H9 (cell line): Measurements from ENCODE around the gene WDR27. TPM values are rescaled to one million over a fixed set of nuclear protein-coding genes. Genes with fewer than 3 reads are reported as not detected.

Experiments used
- DNase-seq: peaks from one replicate; pipeline ENCODE4 v3.0.0-alpha.2; 2017
- H2AFZ ChIP-seq: one replicate; pipeline ENCODE4 v1.6.1; 2013; ENCODE audit warnings: mild to moderate bottlenecking, low read length, control low read depth, moderate library complexity
- H2AK5ac ChIP-seq: 2 replicates; pipeline ENCODE4 v1.6.1; 2013; ENCODE audit warnings: low read length, control low read depth, mixed read lengths; ENCODE audit not compliant: insufficient read length
- H2BK120ac ChIP-seq: one replicate; pipeline ENCODE4 v1.6.1; 2013; ENCODE audit warnings: low read depth, mild to moderate bottlenecking, low read length, control low read depth, inconsistent platforms; ENCODE audit not compliant: poor library complexity, severe bottlenecking
- H2BK12ac ChIP-seq: 2 replicates; pipeline ENCODE4 v1.6.1; 2013; ENCODE audit warnings: low read length, control low read depth, mixed read lengths, low read depth; ENCODE audit not compliant: insufficient read length
- H2BK15ac ChIP-seq: 2 replicates; pipeline ENCODE4 v1.6.1; 2013; ENCODE audit warnings: low read depth, low read length, control low read depth
- H2BK20ac ChIP-seq: one replicate; pipeline ENCODE4 v1.6.1; 2013; ENCODE audit warnings: low read depth, mild to moderate bottlenecking, low read length, control low read depth, inconsistent platforms; ENCODE audit not compliant: poor library complexity, severe bottlenecking
- H2BK5ac ChIP-seq: 2 replicates; pipeline ENCODE4 v1.6.1; 2013; ENCODE audit warnings: low read length, control low read depth, mixed read lengths; ENCODE audit not compliant: insufficient read length
- H3K14ac ChIP-seq: 2 replicates; pipeline ENCODE4 v1.6.1; 2013; ENCODE audit warnings: low read length, control low read depth; ENCODE audit not compliant: insufficient read depth
- H3K18ac ChIP-seq: 2 replicates; pipeline ENCODE4 v1.6.1; 2013; ENCODE audit warnings: low read depth, mild to moderate bottlenecking, mixed read lengths, low read length, control low read depth; ENCODE audit not compliant: insufficient read length
- H3K23ac ChIP-seq: 2 replicates; pipeline ENCODE4 v1.6.1; 2013; ENCODE audit warnings: low read length, control low read depth, mixed read lengths, low read depth; ENCODE audit not compliant: insufficient read length
- H3K23me2 ChIP-seq: 2 replicates; pipeline ENCODE4 v1.6.1; 2013; ENCODE audit warnings: low read depth, mild to moderate bottlenecking, mixed read lengths, low read length, control low read depth; ENCODE audit not compliant: insufficient read length, poor library complexity, severe bottlenecking
- H3K27ac ChIP-seq: 2 replicates; pipeline ENCODE4 v1.5.1; 2013; ENCODE audit warnings: low read length, control low read depth, mixed read lengths, low read depth; ENCODE audit not compliant: insufficient read length
- H3K27me3 ChIP-seq: 2 replicates; pipeline ENCODE4 v1.6.1; 2013; ENCODE audit warnings: low read length, control low read depth, inconsistent platforms; ENCODE audit not compliant: insufficient read depth
- H3K4ac ChIP-seq: 2 replicates; pipeline ENCODE4 v1.6.1; 2013; ENCODE audit warnings: low read depth, mild to moderate bottlenecking, control low read depth, inconsistent platforms, low read length, moderate library complexity
- H3K4me1 ChIP-seq: 2 replicates; pipeline ENCODE4 v1.6.1; 2013; ENCODE audit warnings: low read length, control low read depth, inconsistent platforms; ENCODE audit not compliant: insufficient read depth
- H3K4me2 ChIP-seq: 2 replicates; pipeline ENCODE4 v1.6.1; 2013; ENCODE audit warnings: low read length, control low read depth, mixed read lengths; ENCODE audit not compliant: insufficient read length, insufficient read depth
- H3K56ac ChIP-seq: 2 replicates; pipeline ENCODE4 v1.6.1; 2013; ENCODE audit warnings: low read depth, mild to moderate bottlenecking, mixed read lengths, low read length, control low read depth; ENCODE audit not compliant: insufficient read length
- H3K79me1 ChIP-seq: 2 replicates; pipeline ENCODE4 v1.6.1; 2013; ENCODE audit warnings: low read depth, mild to moderate bottlenecking, moderate library complexity, low read length, control low read depth, inconsistent platforms; ENCODE audit not compliant: insufficient read depth, poor library complexity, severe bottlenecking
- H3K79me2 ChIP-seq: 2 replicates; pipeline ENCODE4 v1.6.1; 2013; ENCODE audit warnings: low read length, control low read depth, inconsistent platforms; ENCODE audit not compliant: insufficient read depth
- H3K9ac ChIP-seq: 2 replicates; pipeline ENCODE4 v1.6.1; 2013; ENCODE audit warnings: low read length, control low read depth, mixed read lengths; ENCODE audit not compliant: insufficient read length; ENCODE audit errors: extremely low read depth
- H3K9me3 ChIP-seq: one replicate; pipeline ENCODE4 v1.6.1; 2013; ENCODE audit warnings: low read depth, low read length, inconsistent platforms; ENCODE audit not compliant: control insufficient read depth
- H3T11ph ChIP-seq: one replicate; pipeline ENCODE4 v1.6.1; 2013; ENCODE audit warnings: mild to moderate bottlenecking, low read length, control low read depth, inconsistent platforms
- H4K20me1 ChIP-seq: one replicate; pipeline ENCODE4 v1.6.1; 2013; ENCODE audit not compliant: control insufficient read depth, insufficient read length, insufficient read depth
- H4K5ac ChIP-seq: 2 replicates; pipeline ENCODE4 v1.6.1; 2013; ENCODE audit warnings: low read depth, mild to moderate bottlenecking, mixed read lengths, low read length, control low read depth; ENCODE audit not compliant: insufficient read length
- H4K8ac ChIP-seq: replicated peaks from 2 replicates; pipeline ENCODE4 v1.6.1; 2013; ENCODE audit warnings: low read length, control low read depth, mixed read lengths, low read depth; ENCODE audit not compliant: insufficient read length
- H4K91ac ChIP-seq: 2 replicates; pipeline ENCODE4 v1.6.1; 2013; ENCODE audit warnings: low read depth, mild to moderate bottlenecking, moderate library complexity, mixed read lengths, low read length, control low read depth; ENCODE audit not compliant: insufficient read length
- H3K27ac Mint-ChIP-seq, 3 experiments: 2 replicates in 2 of 3; 3 replicates in 1 of 3; pipeline ENCODE4 v1.8.0; 2020 to 2021; ENCODE audit warnings: mixed read lengths in 3 of 3, mild to moderate bottlenecking in 1 of 3, moderate library complexity in 1 of 3
- H3K27me3 Mint-ChIP-seq: 2 replicates; pipeline ENCODE4 v1.8.0; 2021; ENCODE audit warnings: low read depth, mild to moderate bottlenecking, moderate library complexity, mixed read lengths
- H3K36me3 Mint-ChIP-seq, 3 experiments: 2 replicates in 2 of 3; 3 replicates in 1 of 3; pipeline ENCODE4 v1.8.0; 2020 to 2021; ENCODE audit warnings: low read depth in 3 of 3, mixed read lengths in 3 of 3; ENCODE audit not compliant: insufficient read depth in 1 of 3
- H3K4me1 Mint-ChIP-seq, 2 experiments: 2 replicates each; pipeline ENCODE4 v1.8.0; 2020; ENCODE audit warnings: mixed read lengths in 2 of 2
- H3K4me3 Mint-ChIP-seq, 2 experiments: 2 replicates in 1 of 2; 3 replicates in 1 of 2; pipeline ENCODE4 v1.8.0; 2020 to 2021; ENCODE audit warnings: mild to moderate bottlenecking in 2 of 2, mixed read lengths in 2 of 2, moderate library complexity in 1 of 2
- H3K9me3 Mint-ChIP-seq, 2 experiments: 2 replicates in 1 of 2; 3 replicates in 1 of 2; pipeline ENCODE4 v1.8.0; 2020; ENCODE audit warnings: mild to moderate bottlenecking in 2 of 2, mixed read lengths in 2 of 2, moderate library complexity in 1 of 2
- WGBS: extraction: QIAGEN DNeasy Blood & Tissue Kit; methylation state at CpG from one replicate; pipeline ENCODE4 v1.1.7; 2013; ENCODE audit warnings: missing lambda C conversion rate, low lambda C conversion rate, mixed read lengths; ENCODE audit not compliant: insufficient read length; ENCODE audit errors: extremely low coverage; 5-methylcytosine and 5-hydroxymethylcytosine counted together
- total RNA-seq: library from RNA; stranded (reverse); gene quantifications from 2 replicates; pipeline ENCODE4 v1.2.1, GENCODE V29; 2021
- TF ChIP-seq, protein P1 (sequence below): fragments of 200-600 bp; sonication (generic); conservative IDR thresholded peaks from 3 replicates; pipeline ENCODE4 v1.8.0; 2021; ENCODE audit warnings: antibody characterized with exemption, mild to moderate bottlenecking

The WDR27 gene
- total RNA-seq, 1 experiment from 2014 or later: 48.7 TPM

DNA sequence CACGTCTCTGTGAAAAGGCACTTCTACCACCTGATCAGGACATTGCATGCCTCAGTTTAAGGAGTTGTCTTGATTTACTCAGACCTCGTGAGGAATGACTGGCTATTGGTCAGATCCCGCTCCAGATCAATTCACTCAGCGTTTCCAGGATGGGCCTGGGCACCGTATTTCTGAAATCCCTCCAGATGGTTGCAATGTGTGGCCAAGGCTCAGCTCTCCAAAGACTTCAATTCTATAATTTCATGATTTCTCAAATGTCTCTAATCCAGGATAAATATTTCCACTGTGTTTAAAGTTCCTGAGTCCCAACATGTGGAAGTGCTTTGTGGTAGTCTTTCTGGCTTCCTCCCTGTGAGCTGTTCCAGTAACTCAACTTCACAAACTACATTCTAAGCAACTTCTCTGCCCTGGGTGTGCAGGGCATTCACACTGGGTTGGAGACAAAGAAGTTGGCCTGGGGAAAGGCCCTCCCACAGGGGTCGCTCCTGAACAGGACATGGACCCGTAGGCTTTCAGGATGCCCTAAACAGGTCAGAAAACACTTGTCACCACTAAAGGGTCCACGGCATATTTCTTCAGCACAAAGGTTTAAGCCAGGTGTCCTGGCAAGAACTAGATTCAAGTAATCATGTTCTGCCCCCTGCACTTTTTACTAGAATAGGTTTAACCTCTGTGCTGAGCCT is 212.1 kb downstream of the WDR27 start:
- peaks cover 0 to 6% of the 10 kb centered on the region in 2 experiments; a peak in 1 of 4 replicates for H3K4me1 Mint-ChIP-seq
- no peak overlapping the region for H2BK20ac ChIP-seq
- no peak overlapping the region for H3K56ac ChIP-seq
- H3K4me1 ChIP-seq: no peaks in the 10 kb centered on the region
- no peak overlapping the region for H2BK15ac ChIP-seq
- no peak for DNase-seq
- no peak overlapping the region for H4K91ac ChIP-seq
- no peak overlapping the region for H2AFZ ChIP-seq
- no peak overlapping the region for H2BK5ac ChIP-seq
- H3K9ac ChIP-seq: no peak overlapping the region
- TF ChIP-seq, protein P1, sequence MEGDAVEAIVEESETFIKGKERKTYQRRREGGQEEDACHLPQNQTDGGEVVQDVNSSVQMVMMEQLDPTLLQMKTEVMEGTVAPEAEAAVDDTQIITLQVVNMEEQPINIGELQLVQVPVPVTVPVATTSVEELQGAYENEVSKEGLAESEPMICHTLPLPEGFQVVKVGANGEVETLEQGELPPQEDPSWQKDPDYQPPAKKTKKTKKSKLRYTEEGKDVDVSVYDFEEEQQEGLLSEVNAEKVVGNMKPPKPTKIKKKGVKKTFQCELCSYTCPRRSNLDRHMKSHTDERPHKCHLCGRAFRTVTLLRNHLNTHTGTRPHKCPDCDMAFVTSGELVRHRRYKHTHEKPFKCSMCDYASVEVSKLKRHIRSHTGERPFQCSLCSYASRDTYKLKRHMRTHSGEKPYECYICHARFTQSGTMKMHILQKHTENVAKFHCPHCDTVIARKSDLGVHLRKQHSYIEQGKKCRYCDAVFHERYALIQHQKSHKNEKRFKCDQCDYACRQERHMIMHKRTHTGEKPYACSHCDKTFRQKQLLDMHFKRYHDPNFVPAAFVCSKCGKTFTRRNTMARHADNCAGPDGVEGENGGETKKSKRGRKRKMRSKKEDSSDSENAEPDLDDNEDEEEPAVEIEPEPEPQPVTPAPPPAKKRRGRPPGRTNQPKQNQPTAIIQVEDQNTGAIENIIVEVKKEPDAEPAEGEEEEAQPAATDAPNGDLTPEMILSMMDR: peak; percentile 30; the same call in 2 of the 3 replicates
- no peak overlapping the region for H3K18ac ChIP-seq
- H2BK12ac ChIP-seq: no peak overlapping the region
- H2BK120ac ChIP-seq: no peak overlapping the region
- H3K14ac ChIP-seq: no peak overlapping the region
- H3K4me3 Mint-ChIP-seq: no peak overlapping the region
- H3K9me3 ChIP-seq: no peaks in the 10 kb centered on the region
- no peak overlapping the region for H3K23ac ChIP-seq
- H3K4ac ChIP-seq: no peak overlapping the region
- no CpG with 5 or more reads among the region's 8 CpGs for WGBS
- H3T11ph ChIP-seq: no peak overlapping the region
- no peak overlapping the region for H3K27ac ChIP-seq
- H3K27me3 Mint-ChIP-seq: no peaks in the 10 kb centered on the region
- peaks cover 0 to 5% (median 0%) of the 10 kb centered on the region in 3 experiments; a peak in 1 of 7 replicates for H3K36me3 Mint-ChIP-seq
- H2AK5ac ChIP-seq: no peak overlapping the region
- no peaks in the 10 kb centered on the region for H4K20me1 ChIP-seq
- no peak overlapping the region for H4K8ac ChIP-seq
- H3K27me3 ChIP-seq: no peaks in the 10 kb centered on the region
- H3K4me2 ChIP-seq: no peak overlapping the region
- H3K79me1 ChIP-seq: no peaks in the 10 kb centered on the region
- no peaks in the 10 kb centered on the region for H3K23me2 ChIP-seq
- no peak overlapping the region for H4K5ac ChIP-seq
- no peaks in the 10 kb centered on the region for H3K79me2 ChIP-seq
- peaks cover 5 to 6% of the 10 kb centered on the region in 2 experiments; a peak in 4 of 5 replicates for H3K9me3 Mint-ChIP-seq
- H3K27ac Mint-ChIP-seq: no peak overlapping the region; a peak in 2 of 7 replicates
